NB4 (cell line): ENCODE results near the gene MTHFD1.

Experiments used
- DNase-seq: peaks from one replicate; pipeline ENCODE4 v3.0.0; 2010; ENCODE audit warnings: low read depth
- H3K4me3 ChIP-seq: one replicate; pipeline ENCODE4 v1.5.1; 2011; ENCODE audit warnings: mild to moderate bottlenecking, low read depth, low read length, moderate library complexity
- MYC ChIP-seq: IDR thresholded peaks from 2 replicates; pipeline ENCODE4 v1.6.1; 2011; ENCODE audit warnings: low read depth, low read length
- POLR2A ChIP-seq: IDR thresholded peaks from 2 replicates; pipeline ENCODE4 v1.6.1; 2011; ENCODE audit warnings: mild to moderate bottlenecking; ENCODE audit not compliant: insufficient read length; ENCODE audit errors: extremely low read depth
- TF ChIP-seq, protein P1 (sequence below): IDR thresholded peaks from 2 replicates; pipeline ENCODE4 v1.6.1; 2011; ENCODE audit warnings: low read depth, low read length
- TF ChIP-seq, protein P2 (sequence below): IDR thresholded peaks from one replicate; pipeline ENCODE4 v1.5.1; 2012; ENCODE audit warnings: low read depth, low read length

Gene MTHFD1

DNA sequence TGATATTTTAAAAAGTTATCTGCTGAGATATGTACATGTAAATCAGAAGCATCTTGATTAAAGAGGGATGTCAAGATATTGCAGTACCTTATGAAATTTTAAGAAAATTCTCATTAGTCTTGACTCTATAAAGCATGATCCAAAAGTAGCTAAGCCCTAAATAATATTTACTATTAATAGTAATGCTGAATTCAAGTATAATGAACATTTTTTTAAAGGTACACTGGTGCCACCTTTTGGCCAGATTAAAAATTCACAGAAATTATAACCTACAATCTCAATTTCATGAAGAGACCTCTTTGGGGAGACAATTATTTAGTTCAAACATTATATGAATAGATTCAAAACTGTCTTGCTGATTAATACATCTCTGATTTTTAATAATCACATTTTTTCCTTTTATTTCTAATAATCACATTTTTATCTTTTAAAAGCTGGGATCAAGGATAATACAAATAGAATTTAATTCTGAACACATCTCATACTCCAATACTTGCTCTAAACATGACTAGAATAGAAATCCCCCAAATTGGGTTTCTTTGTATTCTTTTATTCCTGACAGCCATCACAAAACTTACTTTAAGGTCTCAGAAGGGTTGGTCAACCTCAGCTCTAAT lies 90.6 kb downstream of the MTHFD1 start:
- TF ChIP-seq MYC: no peak
- TF ChIP-seq, protein P1, sequence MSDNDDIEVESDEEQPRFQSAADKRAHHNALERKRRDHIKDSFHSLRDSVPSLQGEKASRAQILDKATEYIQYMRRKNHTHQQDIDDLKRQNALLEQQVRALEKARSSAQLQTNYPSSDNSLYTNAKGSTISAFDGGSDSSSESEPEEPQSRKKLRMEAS: no peak
- TF ChIP-seq, protein P2, sequence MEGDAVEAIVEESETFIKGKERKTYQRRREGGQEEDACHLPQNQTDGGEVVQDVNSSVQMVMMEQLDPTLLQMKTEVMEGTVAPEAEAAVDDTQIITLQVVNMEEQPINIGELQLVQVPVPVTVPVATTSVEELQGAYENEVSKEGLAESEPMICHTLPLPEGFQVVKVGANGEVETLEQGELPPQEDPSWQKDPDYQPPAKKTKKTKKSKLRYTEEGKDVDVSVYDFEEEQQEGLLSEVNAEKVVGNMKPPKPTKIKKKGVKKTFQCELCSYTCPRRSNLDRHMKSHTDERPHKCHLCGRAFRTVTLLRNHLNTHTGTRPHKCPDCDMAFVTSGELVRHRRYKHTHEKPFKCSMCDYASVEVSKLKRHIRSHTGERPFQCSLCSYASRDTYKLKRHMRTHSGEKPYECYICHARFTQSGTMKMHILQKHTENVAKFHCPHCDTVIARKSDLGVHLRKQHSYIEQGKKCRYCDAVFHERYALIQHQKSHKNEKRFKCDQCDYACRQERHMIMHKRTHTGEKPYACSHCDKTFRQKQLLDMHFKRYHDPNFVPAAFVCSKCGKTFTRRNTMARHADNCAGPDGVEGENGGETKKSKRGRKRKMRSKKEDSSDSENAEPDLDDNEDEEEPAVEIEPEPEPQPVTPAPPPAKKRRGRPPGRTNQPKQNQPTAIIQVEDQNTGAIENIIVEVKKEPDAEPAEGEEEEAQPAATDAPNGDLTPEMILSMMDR: no peak
- TF ChIP-seq POLR2A: no peak
- peak; percentile 26 for DNase-seq
- H3K4me3 ChIP-seq: no peak overlapping the region

DNA sequence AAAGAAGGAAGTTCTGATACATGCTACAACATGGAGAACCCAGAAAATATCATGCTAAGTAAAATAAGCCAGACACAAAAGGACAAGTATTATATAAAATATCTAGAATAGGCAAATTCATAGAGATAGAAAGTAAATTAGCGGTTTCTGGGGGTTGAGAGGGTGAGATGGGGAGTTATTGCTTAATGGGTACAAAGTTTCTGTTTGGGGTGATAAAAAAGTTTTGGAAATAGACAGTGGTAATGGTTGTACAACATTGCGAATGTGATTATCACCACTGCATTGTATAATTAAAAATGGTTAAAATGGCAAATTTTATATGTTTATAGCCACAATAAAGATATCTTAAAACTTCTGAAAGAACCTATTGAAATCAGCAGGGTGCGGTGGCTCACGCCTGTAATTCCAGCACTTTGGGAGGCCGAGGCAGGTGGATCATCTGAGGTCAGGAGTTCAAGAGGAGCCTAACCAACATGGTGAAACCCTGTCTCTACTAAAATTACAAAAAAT lies 100.5 kb downstream of the MTHFD1 start:
- TF ChIP-seq, protein P1: no peak
- no peak for TF ChIP-seq MYC
- DNase-seq: no peak
- H3K4me3 ChIP-seq: no peak overlapping the region

DNA sequence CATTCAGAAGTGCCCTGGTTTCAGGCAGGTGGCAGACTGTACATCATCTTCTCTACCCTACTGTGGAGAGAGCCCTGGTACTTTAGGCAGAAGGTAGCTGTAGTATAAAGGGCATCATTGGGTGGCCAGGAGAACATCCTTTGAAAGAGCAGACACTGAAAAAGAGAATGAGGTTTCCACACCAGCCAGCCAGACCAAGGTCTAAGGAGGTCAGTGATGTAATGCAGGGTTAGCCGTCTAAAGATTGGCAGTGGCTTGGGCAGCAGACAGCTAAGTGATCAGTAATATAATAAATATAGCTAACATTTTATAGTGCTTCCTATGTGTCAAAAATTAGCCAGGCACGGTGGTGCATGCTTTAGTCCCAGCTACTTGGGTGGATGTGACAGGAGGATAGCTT lies 103.5 kb downstream of the MTHFD1 start:
- no peak for DNase-seq
- TF ChIP-seq POLR2A: no peak
- TF ChIP-seq, protein P2: no peak
- no peak for TF ChIP-seq MYC
- TF ChIP-seq, protein P1: no peak
- H3K4me3 ChIP-seq: no peak overlapping the region

DNA sequence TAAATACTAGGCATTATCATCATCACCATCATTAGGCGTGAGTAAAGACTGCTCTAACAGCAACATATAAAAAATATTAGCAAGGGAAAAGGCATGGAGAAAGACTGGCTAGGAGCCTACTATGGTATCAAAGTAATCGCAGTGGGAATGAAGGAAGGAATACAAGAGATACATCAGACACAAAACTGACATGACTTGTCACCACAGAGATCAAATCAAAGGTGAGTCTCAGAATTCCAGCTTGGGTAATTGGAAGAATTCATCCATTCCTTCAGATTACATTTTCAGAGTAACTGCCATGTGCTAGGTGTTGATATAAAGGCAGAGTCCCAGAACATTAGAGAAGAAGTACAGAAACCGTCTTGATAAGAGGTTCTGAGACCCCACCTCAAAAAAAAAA lies 105.3 kb downstream of the MTHFD1 start:
- DNase-seq: no peak
- TF ChIP-seq, protein P1: no peak
- TF ChIP-seq MYC (no peak), POLR2A (no peak)
- TF ChIP-seq, protein P2: no peak
- no peak overlapping the region for H3K4me3 ChIP-seq

DNA sequence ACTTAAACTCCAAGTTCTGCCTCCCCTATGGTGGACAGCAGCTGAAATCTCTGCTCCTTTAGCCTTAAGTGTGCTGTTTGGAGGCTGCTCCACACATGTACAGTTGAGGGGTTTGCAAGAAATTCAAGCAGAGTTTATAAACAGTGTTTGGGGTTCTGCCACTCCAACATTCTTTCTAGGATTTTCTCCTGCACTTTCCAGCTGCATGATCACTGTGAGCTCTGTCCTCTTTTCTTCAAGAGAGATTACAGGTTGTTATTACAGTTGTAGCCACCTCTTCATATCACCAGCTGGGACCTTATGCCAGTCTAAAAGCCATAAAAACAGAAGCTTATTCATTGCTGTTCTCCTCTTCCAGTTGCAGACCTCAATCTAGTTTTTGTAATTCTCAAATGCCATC lies 107.1 kb downstream of the MTHFD1 start:
- no peak for DNase-seq
- no peak for TF ChIP-seq MYC
- TF ChIP-seq, protein P1: no peak
- no peak for TF ChIP-seq POLR2A
- TF ChIP-seq, protein P2: no peak
- no peak overlapping the region for H3K4me3 ChIP-seq

DNA sequence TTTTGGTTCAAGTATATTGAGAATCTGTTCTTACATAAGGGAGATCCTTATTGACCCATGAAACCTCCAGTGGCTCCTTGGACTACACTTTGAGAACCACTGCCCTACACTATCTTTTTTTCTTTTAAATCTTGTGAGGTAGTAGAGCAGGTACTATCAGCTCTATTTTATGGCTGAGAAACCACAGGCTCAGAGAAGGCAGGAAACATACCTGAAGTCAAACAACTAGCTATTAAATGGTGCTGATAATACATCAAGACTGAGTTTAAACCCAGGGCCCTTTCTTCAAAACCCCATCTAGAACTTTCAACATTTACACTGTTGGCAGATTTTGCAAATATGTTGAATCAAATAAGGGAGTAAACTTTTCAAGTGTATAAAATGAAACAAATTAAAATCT lies 108.6 kb downstream of the MTHFD1 start:
- no peak overlapping the region for H3K4me3 ChIP-seq
- TF ChIP-seq, protein P1: no peak
- TF ChIP-seq, protein P2: no peak
- no peak for TF ChIP-seq MYC
- TF ChIP-seq POLR2A: no peak
- DNase-seq: no peak
